ENCODE measurements around the gene CABP2.

GRCh38 chr11:67497656-67498291 lies 25.5 kb downstream of the CABP2 start:
- no peak for TF ChIP-seq CTCF (IDR thresholded peaks at IDR 0.05)
- no peak for TF ChIP-seq EP300 (IDR thresholded peaks at IDR 0.05)
- TF ChIP-seq POLR2AphosphoS5 (IDR thresholded peaks at IDR 0.05), result no peak
- TF ChIP-seq POLR2A (IDR thresholded peaks at IDR 0.05; ENCODE audit: low read depth), result no peak
